Ascending aorta (tissue), 2 donors: ENCODE measurements around the gene TBCE. TPM values are rescaled to one million over a fixed set of nuclear protein-coding genes. Genes with fewer than 3 reads are reported as not detected.

ENCODE experiments used
- DNase-seq, 2 donors: peaks; one replicate each; pipeline ENCODE4 v3.0.0-alpha.2; 2019; ENCODE audit warnings: low spot score in 2 of 2
- H3K27ac ChIP-seq, 2 donors: fragments of 200-600 bp; sonication (generic); one replicate each; pipeline ENCODE4 v1.5.1; 2016 to 2017; ENCODE audit warnings: mild to moderate bottlenecking in 1 of 2
- H3K27me3 ChIP-seq: fragments of 200-600 bp; sonication (generic); one replicate; pipeline ENCODE4 v1.5.1; 2017
- H3K36me3 ChIP-seq, 2 donors: fragments of 200-600 bp; sonication (generic); one replicate each; pipeline ENCODE4 v1.5.1; 2016
- H3K4me1 ChIP-seq, 2 donors: fragments of 200-600 bp; sonication (generic); one replicate each; pipeline ENCODE4 v1.5.1; 2016 to 2017; ENCODE audit warnings: mild to moderate bottlenecking in 1 of 2
- H3K4me3 ChIP-seq, 2 donors: fragments of 200-600 bp; sonication (generic); one replicate each; pipeline ENCODE4 v1.5.1; 2016 to 2017; ENCODE audit warnings: mild to moderate bottlenecking in 1 of 2
- H3K9me3 ChIP-seq, 2 donors: fragments of 200-600 bp; sonication (generic); one replicate each; pipeline ENCODE4 v1.5.1; 2016
- CTCF ChIP-seq, 3 experiments: fragments of 200-600 bp in 2 of 3; fragments of 450-650 bp in 1 of 3; sonication (generic) in 2 of 3; IDR thresholded peaks; one replicate each; pipeline ENCODE4 v1.5.1; 2016 to 2019; ENCODE audit warnings: antibody characterized with exemption in 3 of 3, mild to moderate bottlenecking in 1 of 3, moderate library complexity in 1 of 3
- intact Hi-C: fragments of 100-400 bp; cut with DNase I; formaldehyde crosslinking; loops from one replicate; pipeline ENCODE4 v1.15.1; 2023
- total RNA-seq: library from RNA; depleted of rRNA; stranded (reverse); fragments of >200 nt; gene quantifications from one replicate; pipeline ENCODE4 v1.1.0, GENCODE V29; 2016

TBCE gene
- total RNA-seq, 1 donor from 2014 or later: 67.8 TPM

DNA sequence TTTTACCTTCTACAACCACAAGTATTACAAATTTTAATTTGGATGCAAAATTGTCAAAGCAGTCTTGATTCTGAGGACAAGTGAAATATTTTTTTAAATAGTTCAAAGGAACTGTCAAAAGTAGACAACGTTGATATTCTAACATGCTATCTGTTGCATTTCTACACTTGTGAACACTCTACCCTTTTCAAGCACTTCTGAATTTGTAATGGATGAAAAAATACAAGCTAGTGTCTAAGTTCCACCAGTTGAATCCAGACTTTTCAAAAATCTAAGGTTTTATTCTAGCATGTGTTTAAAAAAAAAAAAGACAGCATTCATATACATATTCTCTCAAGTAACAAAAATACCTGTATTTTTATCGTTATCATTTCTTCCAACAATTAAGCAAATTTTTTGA is 41.4 kb upstream of the TBCE start:
- no peaks in the 10 kb centered on the region for H3K27me3 ChIP-seq
- H3K9me3 ChIP-seq: no peaks in the 10 kb centered on the region
- no peaks in the 10 kb centered on the region for H3K36me3 ChIP-seq
- peak overlapping the region in 1 of 2 donors; percentile 100 for H3K27ac ChIP-seq
- no peak for DNase-seq
- intact Hi-C loops: loop anchor here (10.0 kb wide), 1 partner anchor 741 kb away; no protein-coding TSS in a partner anchor
- H3K4me1 ChIP-seq: peaks cover 5 to 33% of the 10 kb centered on the region in 2 donors
- TF ChIP-seq CTCF (IDR thresholded peaks at IDR 0.05): no peak
- peak overlapping the region; percentile 66 to 98 for H3K4me3 ChIP-seq

DNA sequence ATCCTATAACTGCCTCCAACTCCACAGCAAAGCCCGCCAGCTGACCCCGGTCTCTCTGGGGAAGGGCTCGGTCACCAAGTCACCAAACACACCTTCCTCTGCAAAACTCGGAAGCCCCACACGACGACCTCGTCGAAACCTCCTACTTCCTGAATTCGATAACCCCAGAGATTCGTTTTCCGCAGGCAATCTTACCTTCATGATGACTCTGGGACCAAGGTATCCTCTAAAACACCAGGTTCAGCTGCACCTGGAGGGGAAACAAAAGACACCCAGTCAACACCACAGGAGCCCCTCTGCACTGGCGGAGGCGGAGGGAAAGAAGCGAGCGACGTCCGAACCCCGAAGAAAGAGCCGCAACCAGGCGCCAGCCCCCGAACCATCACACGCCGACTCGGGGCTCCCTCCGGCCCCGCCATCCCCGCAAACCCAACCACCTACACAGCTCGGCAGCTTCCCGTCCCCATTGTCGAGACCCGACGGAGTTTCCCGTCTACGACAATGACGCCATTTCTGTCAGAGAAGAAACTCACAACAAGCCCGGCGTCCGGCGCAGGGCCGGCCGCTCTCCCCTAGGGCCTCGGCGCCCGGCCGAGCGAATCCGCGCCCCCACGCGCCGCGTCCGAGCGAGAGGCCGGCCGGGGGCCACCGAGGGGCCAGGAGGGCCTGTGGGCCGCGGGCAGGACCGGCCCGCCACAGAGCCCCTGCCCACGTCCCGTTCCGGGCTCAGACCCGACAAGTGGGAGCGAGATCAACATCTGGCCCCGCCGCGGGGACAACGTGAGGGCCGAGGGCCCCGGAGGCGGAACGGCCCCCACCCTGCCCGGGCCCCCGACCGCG is 40.3 kb upstream of the TBCE start:
- Histone ChIP-seq H3K4me3 (peak overlapping the region; percentile 66 to 98), H3K9me3 (no peaks in the 10 kb centered on the region), H3K27me3 (no peaks in the 10 kb centered on the region), H3K4me1 (peaks cover 7 to 43% of the 10 kb centered on the region in 2 donors), H3K36me3 (no peaks in the 10 kb centered on the region), H3K27ac (peak overlapping the region; percentile 95 to 100)
- DNase-seq: peak in 1 of 2 donors; percentile 70
- intact Hi-C loops: loop anchor here (10.0 kb wide), 1 partner anchor 742 kb away; no protein-coding TSS in a partner anchor
- TF ChIP-seq CTCF (IDR thresholded peaks at IDR 0.05): no peak

DNA sequence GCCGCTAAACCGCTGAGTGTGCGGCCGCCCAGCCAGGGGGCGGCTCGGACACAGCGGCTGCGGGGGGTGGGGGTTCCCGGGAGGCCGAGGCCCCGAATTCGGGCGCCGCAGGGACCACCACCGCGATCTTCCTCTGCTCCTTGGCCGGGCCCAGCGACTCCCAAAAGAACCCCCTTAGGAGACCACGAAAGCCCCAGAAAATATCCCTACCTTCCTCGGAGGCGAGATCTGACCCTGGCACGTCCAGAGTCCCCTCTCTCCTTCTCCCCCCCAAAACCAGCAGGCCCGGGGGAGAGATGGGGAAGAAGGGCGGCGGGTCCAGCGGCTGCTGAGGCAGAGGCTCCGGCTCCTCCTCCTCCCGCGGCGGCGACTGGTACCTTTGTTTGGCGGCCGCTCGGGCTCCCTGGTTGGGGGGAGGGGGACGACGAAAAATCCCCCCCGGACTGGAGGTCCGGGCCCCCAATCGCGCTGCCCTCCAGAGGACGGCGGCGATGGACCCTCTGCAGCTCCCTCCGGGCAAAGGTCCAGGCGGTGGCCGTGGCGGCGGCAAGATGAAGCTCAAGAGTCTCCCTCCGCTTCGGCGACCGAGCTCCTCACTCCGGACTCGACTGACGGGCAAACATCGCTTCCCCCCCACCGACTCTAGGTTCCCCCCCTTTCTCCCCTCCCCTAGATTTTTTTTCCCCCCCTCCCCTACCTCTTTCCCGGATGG is 39.5 kb upstream of the TBCE start, which contains the start of gene ARID4B:
TSS of gene ARID4B (minus strand) at position 621 of the 712 bp plus-strand sequence. CDS start 1,260 bp downstream, outside the sequence.
- TF ChIP-seq CTCF (IDR thresholded peaks at IDR 0.05): no peak
- DNase-seq: no peak
- H3K27ac ChIP-seq: peak within 1 kb of the TSS; percentile 95 to 100
- intact Hi-C loops: loop anchor here (1.0 to 10.0 kb wide), 7 partner anchors 40 to 743 kb away; partner anchors contain the start of genes B3GALNT2, RBM34, TBCE and TOMM20
- no peaks in the 10 kb centered on the region for H3K27me3 ChIP-seq
- peak within 1 kb of the TSS; percentile 66 to 98 for H3K4me3 ChIP-seq
- no peaks in the 10 kb centered on the region for H3K9me3 ChIP-seq
- H3K36me3 ChIP-seq: no peaks in the 10 kb centered on the region
- peaks cover 9 to 43% of the 10 kb centered on the region in 2 donors for H3K4me1 ChIP-seq

DNA sequence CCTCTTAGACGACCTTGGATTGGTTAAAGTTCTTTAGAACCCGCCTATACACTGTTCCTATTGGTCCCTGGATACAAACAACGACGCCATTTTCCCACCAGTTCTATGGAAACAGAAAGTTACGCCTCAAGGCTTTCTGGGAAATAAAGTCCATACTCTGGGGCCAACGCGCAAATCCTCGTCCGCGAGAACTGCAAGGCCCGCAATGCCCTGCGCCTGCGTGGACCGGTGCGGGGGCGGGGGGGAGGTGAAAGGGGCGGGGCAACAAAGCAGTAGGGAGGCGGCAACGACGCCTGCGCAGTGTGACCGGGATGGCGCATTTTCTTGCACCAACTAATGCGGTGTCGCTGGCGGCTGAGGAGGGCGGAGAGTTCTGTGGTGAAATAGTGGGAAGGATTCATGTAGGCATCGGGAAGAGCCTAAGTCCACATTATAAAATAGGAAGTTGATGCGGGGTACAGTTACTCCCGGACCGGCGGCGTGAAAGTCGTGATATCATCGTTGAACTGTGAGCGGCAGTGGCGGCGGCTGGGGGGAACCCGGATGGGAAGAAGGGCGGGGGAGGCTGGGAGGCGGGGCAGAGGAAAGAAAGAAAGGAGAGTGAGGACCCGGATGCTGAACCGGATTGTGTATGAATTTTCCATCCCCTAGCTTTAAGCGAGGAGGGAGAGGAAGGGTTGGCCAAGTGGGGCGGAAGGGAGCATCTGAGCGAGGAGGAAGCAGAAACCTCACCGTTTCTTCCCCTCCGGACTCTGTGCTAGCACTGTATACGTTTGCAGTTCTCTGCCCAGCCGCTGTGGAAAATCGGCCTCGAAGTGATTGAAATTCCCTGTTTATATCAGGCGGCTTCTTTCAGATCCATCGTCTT is 38.7 kb upstream of the TBCE start, which contains the start of gene GGPS1:
TSS of gene GGPS1 (plus strand) at position 300 of the 868 bp plus-strand sequence. CDS start 6,695 bp downstream, outside the sequence.
- no peaks in the 10 kb centered on the region for H3K27me3 ChIP-seq
- no peaks in the 10 kb centered on the region for H3K36me3 ChIP-seq
- H3K4me1 ChIP-seq: peaks cover 9 to 43% of the 10 kb centered on the region in 2 donors
- peak; percentile 93 to 99 for DNase-seq
- H3K27ac ChIP-seq: peak within 1 kb of the TSS; percentile 95 to 100
- H3K4me3 ChIP-seq: peak within 1 kb of the TSS; percentile 66 to 98
- H3K9me3 ChIP-seq: no peaks in the 10 kb centered on the region
- intact Hi-C loops: loop anchor here (1.0 to 10.0 kb wide), 7 partner anchors 39 to 744 kb away; partner anchors contain the start of genes B3GALNT2, RBM34, TBCE and TOMM20
- no peak for TF ChIP-seq CTCF (IDR thresholded peaks at IDR 0.05)
